GM18505 (cell line): ENCODE results near the gene SLC7A6OS.

ENCODE experiments used
- ATAC-seq: cut with Tn5 transposase; IDR thresholded peaks from one replicate; pipeline ENCODE4 v1.9.1; 2021; ENCODE audit not compliant: unreplicated experiment
- POLR2A ChIP-seq: IDR thresholded peaks from 4 replicates; pipeline ENCODE4 v1.6.1; 2011; ENCODE audit warnings: borderline replicate concordance; ENCODE audit not compliant: insufficient read depth, insufficient read length; ENCODE audit errors: extremely low read depth

The SLC7A6OS gene

GRCh38 chr16:68257906-68258800 lies 52.6 kb downstream of the SLC7A6OS start:
- TF ChIP-seq POLR2A: no peak
- ATAC-seq: no peak

- no peak for ATAC-seq
- TF ChIP-seq POLR2A: no peak
Observed at GRCh38 chr16:68257251-68257905, 53.4 kb downstream of the SLC7A6OS start.

- ATAC-seq: no peak
- TF ChIP-seq POLR2A: no peak
Observed at GRCh38 chr16:68255712-68256111, 55.0 kb downstream of the SLC7A6OS start.

GRCh38 chr16:68253721-68254120 lies 57.0 kb downstream of the SLC7A6OS start:
- no peak for ATAC-seq

GRCh38 chr16:68252383-68252782 lies 58.4 kb downstream of the SLC7A6OS start:
- ATAC-seq: no peak
- no peak for TF ChIP-seq POLR2A

More at GRCh38 chr16:68253721-68254120, 57.0 kb downstream of the SLC7A6OS start:
- TF ChIP-seq POLR2A: no peak

- no peak for ATAC-seq
- TF ChIP-seq POLR2A: no peak
Observed at GRCh38 chr16:68251832-68252231, 58.9 kb downstream of the SLC7A6OS start.

- TF ChIP-seq POLR2A: no peak
- no peak for ATAC-seq
Observed at GRCh38 chr16:68250951-68251350, 59.8 kb downstream of the SLC7A6OS start.

GRCh38 chr16:68249371-68249770 lies 61.4 kb downstream of the SLC7A6OS start:
- no peak for TF ChIP-seq POLR2A

More at GRCh38 chr16:68249371-68249770, 61.4 kb downstream of the SLC7A6OS start:
- no peak for ATAC-seq
